ENCODE measurements around the gene COLEC12.

The COLEC12 gene

DNA sequence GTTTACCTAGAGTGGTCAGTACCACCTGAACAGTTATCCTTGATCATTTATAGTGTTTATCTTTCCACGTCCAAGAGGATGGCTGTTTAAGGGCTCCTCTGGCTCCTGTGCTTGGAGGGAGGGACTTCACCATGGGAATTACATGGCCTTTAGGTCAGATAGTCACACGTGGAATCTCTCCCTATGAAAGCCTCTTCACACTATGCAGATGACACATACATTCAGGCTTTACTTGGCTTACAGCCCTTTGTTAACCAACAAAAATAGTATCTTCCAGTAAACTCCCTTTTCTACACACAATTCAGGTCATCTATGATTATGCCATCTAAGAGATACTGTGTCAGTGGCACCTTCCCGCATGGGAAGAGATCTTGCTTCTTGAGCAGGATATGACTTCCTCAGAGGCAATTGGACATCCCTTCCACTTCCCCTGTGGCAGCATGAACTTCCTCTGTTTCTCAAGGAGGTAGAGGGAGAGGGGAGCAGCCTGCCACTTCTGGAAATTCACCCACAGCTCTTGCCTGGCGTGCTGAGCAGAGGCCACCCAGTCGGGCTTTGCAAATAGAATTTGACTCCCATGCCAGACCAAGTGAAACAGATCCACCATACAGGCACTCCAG is 53.5 kb downstream of the COLEC12 start:
- Histone ChIP-seq H3K27me3 (ENCODE audit: control insufficient read depth, insufficient read depth, low read length, poor library complexity, severe bottlenecking) (no peaks in the 10 kb centered on the region), H3K27ac (ENCODE audit: insufficient read depth, low read depth, low read length, poor library complexity, severe bottlenecking) (no peak overlapping the region)

GRCh38 chr18:445055-445454 is 55.4 kb downstream of the COLEC12 start:
- Histone ChIP-seq H3K9me3 (ENCODE audit: control insufficient read depth, low read length) (no peaks in the 10 kb centered on the region), H3K4me3 (ENCODE audit: insufficient read depth, low read depth, low read length) (no peak overlapping the region)
- 59 to 61% methylated on average over 3 of the region's 3 CpGs for WGBS, 2 experiments

More for the DNA sequence above, 53.5 kb downstream of the COLEC12 start:
- Histone ChIP-seq H3K4me1 (ENCODE audit: control insufficient read depth, insufficient read depth, low read length) (peaks cover 10% of the 10 kb centered on the region), H3K4me3 (ENCODE audit: insufficient read depth, low read depth, low read length) (no peak overlapping the region), H3K9me3 (ENCODE audit: control insufficient read depth, low read length) (no peaks in the 10 kb centered on the region), H3K36me3 (ENCODE audit: control insufficient read depth, insufficient read depth, low read length) (no peaks in the 10 kb centered on the region)
- WGBS, 2 experiments = 85% methylated on average over 5 of the region's 5 CpGs

GRCh38 chr18:438571-438970 is 61.9 kb downstream of the COLEC12 start:
- H3K36me3 ChIP-seq (ENCODE audit: control insufficient read depth, insufficient read depth, low read length) = no peaks in the 10 kb centered on the region
- no peak overlapping the region for H3K4me3 ChIP-seq (ENCODE audit: insufficient read depth, low read depth, low read length)
- H3K9me3 ChIP-seq (ENCODE audit: control insufficient read depth, low read length) = no peaks in the 10 kb centered on the region
- no peak overlapping the region for H3K27ac ChIP-seq (ENCODE audit: insufficient read depth, low read depth, low read length, poor library complexity, severe bottlenecking)
- H3K4me1 ChIP-seq (ENCODE audit: control insufficient read depth, insufficient read depth, low read length) = no peaks in the 10 kb centered on the region
- H3K27me3 ChIP-seq (ENCODE audit: control insufficient read depth, insufficient read depth, low read length, poor library complexity, severe bottlenecking) = no peaks in the 10 kb centered on the region
- WGBS, 2 experiments = 82 to 100% methylated on average over 2 of the region's 2 CpGs

More at GRCh38 chr18:445055-445454, 55.4 kb downstream of the COLEC12 start:
- Histone ChIP-seq H3K4me1 (ENCODE audit: control insufficient read depth, insufficient read depth, low read length) (peaks cover 10% of the 10 kb centered on the region), H3K27ac (ENCODE audit: insufficient read depth, low read depth, low read length, poor library complexity, severe bottlenecking) (no peak overlapping the region), H3K36me3 (ENCODE audit: control insufficient read depth, insufficient read depth, low read length) (no peaks in the 10 kb centered on the region), H3K27me3 (ENCODE audit: control insufficient read depth, insufficient read depth, low read length, poor library complexity, severe bottlenecking) (no peaks in the 10 kb centered on the region)

DNA sequence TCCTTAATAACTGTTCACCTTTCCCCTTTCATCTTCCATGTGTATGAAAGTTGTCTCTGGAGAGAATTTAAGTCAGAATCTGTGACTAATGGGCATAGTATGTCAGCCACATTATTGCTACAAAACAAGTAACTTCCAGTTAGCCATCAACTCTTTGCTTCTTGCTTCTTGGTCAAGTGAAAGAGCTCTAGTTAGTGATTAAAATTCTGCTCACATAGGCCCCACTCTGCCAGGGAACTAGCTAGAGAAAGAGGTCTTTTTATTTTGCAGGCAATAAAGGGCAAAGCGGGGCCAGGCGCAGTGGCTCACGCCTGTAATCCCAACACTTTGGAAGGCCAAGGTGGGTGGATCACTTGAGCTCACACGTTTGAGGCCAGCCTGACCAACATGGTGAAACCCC is 64.6 kb downstream of the COLEC12 start:
- no peak overlapping the region for H3K27ac ChIP-seq (ENCODE audit: insufficient read depth, low read depth, low read length, poor library complexity, severe bottlenecking)
- WGBS, 2 experiments = 92 to 93% methylated on average over 4 of the region's 4 CpGs
- no peaks in the 10 kb centered on the region for H3K9me3 ChIP-seq (ENCODE audit: control insufficient read depth, low read length)
- H3K27me3 ChIP-seq (ENCODE audit: control insufficient read depth, insufficient read depth, low read length, poor library complexity, severe bottlenecking) = no peaks in the 10 kb centered on the region
- H3K4me1 ChIP-seq (ENCODE audit: control insufficient read depth, insufficient read depth, low read length) = peaks cover 5% of the 10 kb centered on the region
- H3K4me3 ChIP-seq (ENCODE audit: insufficient read depth, low read depth, low read length) = no peak overlapping the region
- H3K36me3 ChIP-seq (ENCODE audit: control insufficient read depth, insufficient read depth, low read length) = no peaks in the 10 kb centered on the region

DNA sequence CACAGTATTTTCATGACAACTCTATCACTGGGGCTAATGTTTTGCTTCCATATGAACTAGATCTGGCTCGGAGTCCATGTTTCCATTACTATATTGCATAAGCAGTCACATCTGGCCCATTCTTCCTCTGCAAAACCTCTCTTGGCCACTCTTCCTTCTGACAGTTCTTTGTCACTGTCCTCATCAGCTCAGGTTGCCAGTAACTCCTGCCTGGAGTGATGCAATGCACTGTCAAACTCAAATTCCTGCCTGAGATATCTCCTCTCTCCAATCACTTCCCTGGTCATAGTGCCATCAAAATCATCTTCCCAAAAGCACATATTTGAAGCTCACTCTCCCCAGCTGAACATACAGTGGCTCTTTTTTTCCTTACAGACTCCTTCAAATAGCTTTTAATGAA is 66.1 kb downstream of the COLEC12 start:
- Histone ChIP-seq H3K27ac (ENCODE audit: insufficient read depth, low read depth, low read length, poor library complexity, severe bottlenecking) (no peak overlapping the region), H3K27me3 (ENCODE audit: control insufficient read depth, insufficient read depth, low read length, poor library complexity, severe bottlenecking) (no peaks in the 10 kb centered on the region)
- WGBS, 2 experiments = 0 to 3% methylated on average over 1 of the region's 1 CpG

GRCh38 chr18:433960-434359 is 66.5 kb downstream of the COLEC12 start:
- H3K4me3 ChIP-seq (ENCODE audit: insufficient read depth, low read depth, low read length) = no peak overlapping the region
- no peaks in the 10 kb centered on the region for H3K9me3 ChIP-seq (ENCODE audit: control insufficient read depth, low read length)
- WGBS, 2 experiments = no CpG with 5 or more reads among the region's 2 CpGs
- no peaks in the 10 kb centered on the region for H3K36me3 ChIP-seq (ENCODE audit: control insufficient read depth, insufficient read depth, low read length)
- peaks cover 5% of the 10 kb centered on the region for H3K4me1 ChIP-seq (ENCODE audit: control insufficient read depth, insufficient read depth, low read length)
- H3K27ac ChIP-seq (ENCODE audit: insufficient read depth, low read depth, low read length, poor library complexity, severe bottlenecking) = no peak overlapping the region
- H3K27me3 ChIP-seq (ENCODE audit: control insufficient read depth, insufficient read depth, low read length, poor library complexity, severe bottlenecking) = no peaks in the 10 kb centered on the region

More for the DNA sequence above, 66.1 kb downstream of the COLEC12 start:
- H3K9me3 ChIP-seq (ENCODE audit: control insufficient read depth, low read length) = no peaks in the 10 kb centered on the region
- H3K4me1 ChIP-seq (ENCODE audit: control insufficient read depth, insufficient read depth, low read length) = peaks cover 5% of the 10 kb centered on the region
- H3K4me3 ChIP-seq (ENCODE audit: insufficient read depth, low read depth, low read length) = no peak overlapping the region
- H3K36me3 ChIP-seq (ENCODE audit: control insufficient read depth, insufficient read depth, low read length) = no peaks in the 10 kb centered on the region

- Histone ChIP-seq H3K36me3 (ENCODE audit: control insufficient read depth, insufficient read depth, low read length) (no peaks in the 10 kb centered on the region), H3K27ac (ENCODE audit: insufficient read depth, low read depth, low read length, poor library complexity, severe bottlenecking) (no peak overlapping the region), H3K9me3 (ENCODE audit: control insufficient read depth, low read length) (no peaks in the 10 kb centered on the region), H3K4me3 (ENCODE audit: insufficient read depth, low read depth, low read length) (no peak overlapping the region), H3K4me1 (ENCODE audit: control insufficient read depth, insufficient read depth, low read length) (peaks cover 5% of the 10 kb centered on the region), H3K27me3 (ENCODE audit: control insufficient read depth, insufficient read depth, low read length, poor library complexity, severe bottlenecking) (no peaks in the 10 kb centered on the region)
- 45 to 55% methylated on average over 3 of the region's 3 CpGs for WGBS, 2 experiments
Measured at GRCh38 chr18:433298-433697, 67.2 kb downstream of the COLEC12 start.

GRCh38 chr18:432791-433190 is 67.7 kb downstream of the COLEC12 start:
- Histone ChIP-seq H3K27ac (ENCODE audit: insufficient read depth, low read depth, low read length, poor library complexity, severe bottlenecking) (no peak overlapping the region), H3K4me1 (ENCODE audit: control insufficient read depth, insufficient read depth, low read length) (peaks cover 5% of the 10 kb centered on the region), H3K27me3 (ENCODE audit: control insufficient read depth, insufficient read depth, low read length, poor library complexity, severe bottlenecking) (no peaks in the 10 kb centered on the region), H3K9me3 (ENCODE audit: control insufficient read depth, low read length) (no peaks in the 10 kb centered on the region), H3K4me3 (ENCODE audit: insufficient read depth, low read depth, low read length) (no peak overlapping the region), H3K36me3 (ENCODE audit: control insufficient read depth, insufficient read depth, low read length) (no peaks in the 10 kb centered on the region)
- 93 to 96% methylated on average over 4 of the region's 4 CpGs for WGBS, 2 experiments

- Histone ChIP-seq H3K36me3 (ENCODE audit: control insufficient read depth, insufficient read depth, low read length) (no peaks in the 10 kb centered on the region), H3K27ac (ENCODE audit: insufficient read depth, low read depth, low read length, poor library complexity, severe bottlenecking) (no peak overlapping the region), H3K4me1 (ENCODE audit: control insufficient read depth, insufficient read depth, low read length) (peaks cover 8% of the 10 kb centered on the region), H3K27me3 (ENCODE audit: control insufficient read depth, insufficient read depth, low read length, poor library complexity, severe bottlenecking) (no peaks in the 10 kb centered on the region), H3K9me3 (ENCODE audit: control insufficient read depth, low read length) (no peaks in the 10 kb centered on the region), H3K4me3 (ENCODE audit: insufficient read depth, low read depth, low read length) (no peak overlapping the region)
- WGBS, 2 experiments = 88 to 100% methylated on average over 1 of the region's 1 CpG
Measured at GRCh38 chr18:429030-429429, 71.5 kb downstream of the COLEC12 start.

GRCh38 chr18:427005-427404 is 73.5 kb downstream of the COLEC12 start:
- H3K9me3 ChIP-seq (ENCODE audit: control insufficient read depth, low read length) = no peaks in the 10 kb centered on the region
- H3K4me1 ChIP-seq (ENCODE audit: control insufficient read depth, insufficient read depth, low read length) = peaks cover 4% of the 10 kb centered on the region
- no peaks in the 10 kb centered on the region for H3K27me3 ChIP-seq (ENCODE audit: control insufficient read depth, insufficient read depth, low read length, poor library complexity, severe bottlenecking)
- H3K4me3 ChIP-seq (ENCODE audit: insufficient read depth, low read depth, low read length) = no peak overlapping the region
- no peaks in the 10 kb centered on the region for H3K36me3 ChIP-seq (ENCODE audit: control insufficient read depth, insufficient read depth, low read length)
- WGBS, 2 experiments = 93 to 94% methylated on average over 8 of the region's 8 CpGs
- H3K27ac ChIP-seq (ENCODE audit: insufficient read depth, low read depth, low read length, poor library complexity, severe bottlenecking) = no peak overlapping the region

Measured in ectodermal cell (in vitro differentiated cells).